OCI-LY7 (cell line): ENCODE results near the gene TRNAU1AP.

Experiments
- CTCF ChIP-seq: fragments of 200-600 bp; sonication (generic); conservative IDR thresholded peaks from 2 replicates; pipeline ENCODE4 v1.5.1; 2014; ENCODE audit warnings: mild to moderate bottlenecking, antibody characterized with exemption, low read length, moderate library complexity, mixed read lengths
- EZH2phosphoT487 ChIP-seq: fragments of 200-600 bp; sonication (generic); IDR thresholded peaks from 2 replicates; pipeline ENCODE4 v1.6.1; 2018; ENCODE audit warnings: low read depth, borderline replicate concordance, mild to moderate bottlenecking, mixed run types, antibody characterized with exemption, low read length, moderate library complexity, mixed read lengths

GRCh38 chr1:28560886-28561285 lies 8.0 kb downstream of the TRNAU1AP start:
- TF ChIP-seq CTCF, result no peak
- TF ChIP-seq EZH2phosphoT487, result no peak
